ENCODE results near the gene ATXN7L1.

GRCh38 chr7:105799677-105800076, 76.7 kb downstream of the ATXN7L1 start:
- TF ChIP-seq GATA2 (IDR thresholded peaks at IDR 0.05; ENCODE audit: low read depth, low read length) = no peak
- TF ChIP-seq GATA3 (IDR thresholded peaks at IDR 0.05; ENCODE audit: low read depth, low read length) = no peak

Data from SH-SY5Y (cell line).